ENCODE data around the gene MED29. TPM values are rescaled to one million over a fixed set of nuclear protein-coding genes. Genes with fewer than 3 reads are reported as not detected.

MED29 gene
- total RNA-seq, 4 donors from 2014 or later: 25.4 to 52.8 (median 41.0) TPM

DNA sequence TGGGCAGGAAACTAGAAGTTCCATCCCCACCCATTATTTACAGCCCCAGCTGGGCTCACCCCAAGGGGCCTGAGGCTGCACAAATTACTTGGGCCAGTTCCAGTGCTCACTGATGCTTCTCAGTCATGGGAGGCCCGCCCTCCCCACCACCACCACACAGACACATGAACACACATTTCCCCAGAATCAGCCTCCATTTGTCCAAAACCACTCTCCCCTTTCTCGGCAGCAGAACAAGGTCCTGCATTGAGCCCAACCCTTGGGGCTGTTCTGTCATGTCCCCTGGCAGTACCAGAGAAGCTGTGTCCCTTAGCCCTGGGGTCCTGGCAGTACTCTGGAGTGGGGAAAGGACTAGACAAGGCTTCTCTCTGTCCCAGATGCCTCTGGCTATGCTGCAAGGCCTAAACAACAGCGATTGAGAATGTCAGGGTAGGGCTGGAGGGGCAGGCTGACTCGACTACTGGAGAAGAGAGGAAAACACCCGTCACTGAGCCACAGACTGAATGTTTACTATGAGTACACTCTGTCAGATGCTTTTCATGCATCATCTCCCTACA, 27.2 kb upstream of the MED29 start:
- DNase-seq: peak in 1 of 3 donors; percentile 22
- no peaks in the 10 kb centered on the region for H3K9me3 ChIP-seq
- peaks cover 0 to 71% (median 0%) of the 10 kb centered on the region in 3 donors for H3K36me3 ChIP-seq
- TF ChIP-seq POLR2A (IDR thresholded peaks at IDR 0.05): no peak
- TF ChIP-seq, protein P1, sequence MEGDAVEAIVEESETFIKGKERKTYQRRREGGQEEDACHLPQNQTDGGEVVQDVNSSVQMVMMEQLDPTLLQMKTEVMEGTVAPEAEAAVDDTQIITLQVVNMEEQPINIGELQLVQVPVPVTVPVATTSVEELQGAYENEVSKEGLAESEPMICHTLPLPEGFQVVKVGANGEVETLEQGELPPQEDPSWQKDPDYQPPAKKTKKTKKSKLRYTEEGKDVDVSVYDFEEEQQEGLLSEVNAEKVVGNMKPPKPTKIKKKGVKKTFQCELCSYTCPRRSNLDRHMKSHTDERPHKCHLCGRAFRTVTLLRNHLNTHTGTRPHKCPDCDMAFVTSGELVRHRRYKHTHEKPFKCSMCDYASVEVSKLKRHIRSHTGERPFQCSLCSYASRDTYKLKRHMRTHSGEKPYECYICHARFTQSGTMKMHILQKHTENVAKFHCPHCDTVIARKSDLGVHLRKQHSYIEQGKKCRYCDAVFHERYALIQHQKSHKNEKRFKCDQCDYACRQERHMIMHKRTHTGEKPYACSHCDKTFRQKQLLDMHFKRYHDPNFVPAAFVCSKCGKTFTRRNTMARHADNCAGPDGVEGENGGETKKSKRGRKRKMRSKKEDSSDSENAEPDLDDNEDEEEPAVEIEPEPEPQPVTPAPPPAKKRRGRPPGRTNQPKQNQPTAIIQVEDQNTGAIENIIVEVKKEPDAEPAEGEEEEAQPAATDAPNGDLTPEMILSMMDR (IDR thresholded peaks at IDR 0.05): no peak
- H3K4me3 ChIP-seq: no peak overlapping the region
- no peaks in the 10 kb centered on the region for H3K27me3 ChIP-seq
- peaks cover 0 to 6% (median 3%) of the 10 kb centered on the region in 4 donors for H3K4me1 ChIP-seq
- H3K27ac ChIP-seq: peak overlapping the region; percentile 5 to 59 (median 42)

DNA sequence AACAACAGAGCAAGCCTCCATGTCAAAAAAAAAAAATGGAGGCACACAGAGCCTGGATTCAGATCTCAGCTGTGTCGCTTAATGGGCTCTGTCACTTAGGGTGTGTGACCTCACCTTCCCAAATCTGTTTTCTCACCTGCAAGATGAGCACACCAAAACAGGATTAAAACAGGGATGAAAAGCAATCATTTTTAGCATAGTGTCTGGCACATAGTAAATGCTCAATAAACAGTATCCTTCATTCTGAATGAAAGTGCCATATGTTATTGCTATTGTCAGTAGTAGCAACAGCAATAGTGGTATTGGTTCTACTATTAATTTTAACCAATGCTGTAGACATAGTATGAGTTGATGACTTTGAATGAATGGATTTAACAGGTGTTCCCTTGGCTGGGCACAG, 25.6 kb upstream of the MED29 start:
- H3K4me1 ChIP-seq: peaks cover 0 to 6% (median 3%) of the 10 kb centered on the region in 4 donors
- no peak for DNase-seq
- H3K27ac ChIP-seq: no peak overlapping the region
- peaks cover 0 to 71% (median 0%) of the 10 kb centered on the region in 3 donors for H3K36me3 ChIP-seq
- no peaks in the 10 kb centered on the region for H3K9me3 ChIP-seq
- no peak for TF ChIP-seq POLR2A (IDR thresholded peaks at IDR 0.05)
- TF ChIP-seq, protein P1 (IDR thresholded peaks at IDR 0.05): no peak
- no peaks in the 10 kb centered on the region for H3K27me3 ChIP-seq
- no peak overlapping the region for H3K4me3 ChIP-seq

DNA sequence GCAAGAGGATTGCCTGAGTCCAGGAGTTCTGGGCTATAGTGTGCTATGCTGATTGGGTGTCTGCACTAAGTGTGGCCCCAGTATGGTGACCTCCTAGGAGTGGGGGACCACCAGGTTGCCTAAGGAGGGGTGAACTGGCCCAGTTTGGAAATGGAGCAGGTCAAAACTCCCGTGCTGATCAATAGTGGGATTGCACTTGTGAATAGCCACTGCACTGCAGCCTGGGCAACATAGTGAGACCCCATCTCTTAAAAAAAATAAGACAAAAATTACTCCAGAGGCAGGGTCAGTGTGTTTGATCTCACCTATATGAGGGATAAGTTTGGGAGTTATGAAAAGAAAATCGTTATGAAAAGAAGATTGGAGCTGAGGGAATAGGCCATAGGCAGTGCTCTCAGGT, 22.0 kb upstream of the MED29 start:
- no peak for TF ChIP-seq POLR2A (IDR thresholded peaks at IDR 0.05)
- TF ChIP-seq, protein P1 (IDR thresholded peaks at IDR 0.05): no peak
- Histone ChIP-seq H3K9me3 (no peaks in the 10 kb centered on the region), H3K36me3 (peaks cover 0 to 61% (median 0%) of the 10 kb centered on the region in 3 donors), H3K4me3 (no peak overlapping the region), H3K27me3 (no peaks in the 10 kb centered on the region), H3K4me1 (peaks cover 0 to 13% (median 0%) of the 10 kb centered on the region in 4 donors), H3K27ac (no peak overlapping the region)
- DNase-seq: no peak

DNA sequence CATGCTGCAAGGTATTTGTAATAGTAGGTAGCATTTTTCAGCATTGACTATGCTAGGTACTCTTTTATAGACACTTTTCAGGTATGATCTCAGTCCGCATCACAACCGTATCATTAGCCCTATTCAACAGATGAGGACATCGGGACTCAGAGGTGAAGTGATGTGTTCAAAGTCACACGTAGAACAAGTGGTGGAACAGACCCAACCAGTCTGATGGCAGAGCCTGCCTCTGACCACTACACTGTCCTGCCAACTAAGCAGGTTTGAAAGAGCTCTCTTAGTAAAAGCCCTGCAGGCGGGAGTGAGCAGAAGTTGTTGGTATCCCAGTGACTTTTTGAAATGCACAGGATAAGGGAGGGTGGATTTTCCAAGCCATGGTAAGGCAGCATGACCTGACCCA, 20.4 kb upstream of the MED29 start:
- H3K27me3 ChIP-seq: no peaks in the 10 kb centered on the region
- no peak for DNase-seq
- peaks cover 0 to 71% (median 0%) of the 10 kb centered on the region in 3 donors for H3K36me3 ChIP-seq
- no peaks in the 10 kb centered on the region for H3K9me3 ChIP-seq
- TF ChIP-seq, protein P1 (IDR thresholded peaks at IDR 0.05): no peak
- no peak for TF ChIP-seq POLR2A (IDR thresholded peaks at IDR 0.05)
- H3K27ac ChIP-seq: no peak overlapping the region
- peaks cover 0 to 13% (median 0%) of the 10 kb centered on the region in 4 donors for H3K4me1 ChIP-seq
- no peak overlapping the region for H3K4me3 ChIP-seq

DNA sequence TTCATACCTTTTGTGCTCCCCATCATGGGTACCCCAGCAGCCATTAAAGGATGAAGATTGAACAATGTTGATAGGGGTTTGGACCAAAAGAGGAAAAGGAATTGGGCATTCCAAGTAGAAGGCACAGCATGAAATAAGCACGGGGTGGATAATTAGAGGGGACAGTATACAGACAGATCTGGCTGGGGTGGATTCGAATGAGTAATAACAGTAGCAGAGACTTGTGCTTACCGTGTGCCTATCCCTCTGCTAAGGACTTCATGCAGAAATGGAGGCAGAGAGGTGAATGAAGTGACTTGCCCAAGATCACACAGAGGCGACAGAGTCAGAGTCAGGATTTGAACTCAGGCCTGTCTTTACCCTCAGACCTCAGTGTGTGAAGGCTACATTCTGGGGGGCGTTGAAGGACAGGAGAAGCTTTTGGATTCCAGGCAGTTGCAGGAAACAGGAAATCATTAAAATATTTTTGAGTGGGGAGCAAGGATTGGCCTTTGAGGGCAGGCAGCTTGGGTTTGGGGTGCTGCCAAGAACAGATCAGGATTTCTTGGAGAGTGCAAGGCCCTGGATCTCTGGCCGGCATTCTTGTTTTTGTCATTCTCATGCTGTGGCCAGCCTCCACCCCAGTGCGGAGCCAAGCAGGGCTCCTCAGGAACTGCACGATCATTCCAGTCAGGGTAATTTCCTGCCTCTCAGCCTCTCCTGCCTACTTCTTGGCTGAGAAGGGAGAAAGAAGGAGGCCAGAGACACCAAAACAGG, 19.0 kb upstream of the MED29 start:
- Histone ChIP-seq H3K36me3 (peaks cover 0 to 75% (median 0%) of the 10 kb centered on the region in 3 donors), H3K4me1 (peaks cover 0 to 13% (median 0%) of the 10 kb centered on the region in 4 donors), H3K9me3 (no peaks in the 10 kb centered on the region), H3K27me3 (no peaks in the 10 kb centered on the region), H3K27ac (peak overlapping the region; percentile 66 to 85 (median 78)), H3K4me3 (no peak overlapping the region)
- peak in 1 of 3 donors; percentile 72 for DNase-seq
- TF ChIP-seq, protein P1 (IDR thresholded peaks at IDR 0.05): no peak
- no peak for TF ChIP-seq POLR2A (IDR thresholded peaks at IDR 0.05)

All from Peyer's patch (tissue), 4 donors.